Measurements from ENCODE around the gene RPS14. TPM values are rescaled to one million over a fixed set of nuclear protein-coding genes. Genes with fewer than 3 reads are reported as not detected.

RPS14 gene
- polyA plus RNA-seq, 1 donor from 2014 or later, result 3,490 TPM

GRCh38 chr5:150468206-150468605 is 18.7 kb upstream of the RPS14 start:
- Histone ChIP-seq H3K27me3 (ENCODE audit: insufficient read depth, low read depth, low read length) (no peaks in the 10 kb centered on the region), H3K4me3 (ENCODE audit: low read length) (no peak overlapping the region), H2AFZ (ENCODE audit: low read depth, low read length) (no peak overlapping the region), H3K79me2 (replicated peaks; ENCODE audit: insufficient read depth, low read length) (no peaks in the 10 kb centered on the region), H3K9ac (ENCODE audit: low read length) (no peak overlapping the region), H3K27ac (ENCODE audit: low read length) (no peak overlapping the region), H3K36me3 (ENCODE audit: insufficient read depth, low read length) (no peaks in the 10 kb centered on the region), H3K9me2 (ENCODE audit: insufficient read depth, low read length) (no peaks in the 10 kb centered on the region), H4K20me1 (ENCODE audit: insufficient read depth) (no peaks in the 10 kb centered on the region), H3K4me2 (ENCODE audit: low read length) (no peak overlapping the region), H3K9me3 (ENCODE audit: low read length) (no peaks in the 10 kb centered on the region), H3F3A (ENCODE audit: insufficient read depth, low read length, poor library complexity, severe bottlenecking) (no peaks in the 10 kb centered on the region)
- TF ChIP-seq, protein P1, sequence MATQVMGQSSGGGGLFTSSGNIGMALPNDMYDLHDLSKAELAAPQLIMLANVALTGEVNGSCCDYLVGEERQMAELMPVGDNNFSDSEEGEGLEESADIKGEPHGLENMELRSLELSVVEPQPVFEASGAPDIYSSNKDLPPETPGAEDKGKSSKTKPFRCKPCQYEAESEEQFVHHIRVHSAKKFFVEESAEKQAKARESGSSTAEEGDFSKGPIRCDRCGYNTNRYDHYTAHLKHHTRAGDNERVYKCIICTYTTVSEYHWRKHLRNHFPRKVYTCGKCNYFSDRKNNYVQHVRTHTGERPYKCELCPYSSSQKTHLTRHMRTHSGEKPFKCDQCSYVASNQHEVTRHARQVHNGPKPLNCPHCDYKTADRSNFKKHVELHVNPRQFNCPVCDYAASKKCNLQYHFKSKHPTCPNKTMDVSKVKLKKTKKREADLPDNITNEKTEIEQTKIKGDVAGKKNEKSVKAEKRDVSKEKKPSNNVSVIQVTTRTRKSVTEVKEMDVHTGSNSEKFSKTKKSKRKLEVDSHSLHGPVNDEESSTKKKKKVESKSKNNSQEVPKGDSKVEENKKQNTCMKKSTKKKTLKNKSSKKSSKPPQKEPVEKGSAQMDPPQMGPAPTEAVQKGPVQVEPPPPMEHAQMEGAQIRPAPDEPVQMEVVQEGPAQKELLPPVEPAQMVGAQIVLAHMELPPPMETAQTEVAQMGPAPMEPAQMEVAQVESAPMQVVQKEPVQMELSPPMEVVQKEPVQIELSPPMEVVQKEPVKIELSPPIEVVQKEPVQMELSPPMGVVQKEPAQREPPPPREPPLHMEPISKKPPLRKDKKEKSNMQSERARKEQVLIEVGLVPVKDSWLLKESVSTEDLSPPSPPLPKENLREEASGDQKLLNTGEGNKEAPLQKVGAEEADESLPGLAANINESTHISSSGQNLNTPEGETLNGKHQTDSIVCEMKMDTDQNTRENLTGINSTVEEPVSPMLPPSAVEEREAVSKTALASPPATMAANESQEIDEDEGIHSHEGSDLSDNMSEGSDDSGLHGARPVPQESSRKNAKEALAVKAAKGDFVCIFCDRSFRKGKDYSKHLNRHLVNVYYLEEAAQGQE (IDR thresholded peaks at IDR 0.05; ENCODE audit: borderline replicate concordance), result no peak
- TF ChIP-seq EZH2 (IDR thresholded peaks at IDR 0.05; ENCODE audit: borderline replicate concordance, insufficient read depth, low read length, poor library complexity, severe bottlenecking) (no peak), RAD21 (conservative IDR thresholded peaks at IDR 0.05) (no peak), SMC3 (conservative IDR thresholded peaks at IDR 0.05; ENCODE audit: poor library complexity) (no peak), CTCF (IDR thresholded peaks at IDR 0.05; ENCODE audit: poor library complexity, severe bottlenecking) (no peak), POLR2AphosphoS5 (IDR thresholded peaks at IDR 0.05) (no peak), EP300 (conservative IDR thresholded peaks at IDR 0.05; ENCODE audit: poor library complexity, severe bottlenecking) (no peak), MXI1 (conservative IDR thresholded peaks at IDR 0.05; ENCODE audit: poor library complexity, severe bottlenecking) (no peak), TAF1 (IDR thresholded peaks at IDR 0.05; ENCODE audit: low read depth) (no peak)

DNA sequence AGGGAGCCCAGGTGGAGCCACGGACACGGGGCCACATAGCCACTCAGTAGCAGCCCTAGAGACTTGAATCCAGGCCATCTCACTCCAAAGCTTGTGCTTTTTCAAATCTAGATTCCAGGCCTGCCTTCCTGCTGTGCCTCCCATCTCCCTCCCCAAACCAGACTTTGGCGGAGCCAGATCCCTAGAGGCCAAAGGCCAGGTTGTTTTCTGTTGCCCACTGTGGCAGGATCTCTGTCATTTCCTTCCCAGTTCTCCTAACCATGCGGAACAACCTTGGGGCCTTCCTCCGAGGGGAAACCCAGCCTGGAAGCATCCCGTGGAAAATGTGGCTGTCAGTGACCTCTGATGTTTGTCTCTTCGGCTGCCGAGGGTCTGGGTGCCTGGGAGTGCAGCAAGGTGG is 16.4 kb upstream of the RPS14 start:
- no peaks in the 10 kb centered on the region for H3K27me3 ChIP-seq (ENCODE audit: insufficient read depth, low read depth, low read length)
- no peak for TF ChIP-seq SMC3 (conservative IDR thresholded peaks at IDR 0.05; ENCODE audit: poor library complexity)
- H3K4me2 ChIP-seq (ENCODE audit: low read length), result no peak overlapping the region
- no peak overlapping the region for H3K9ac ChIP-seq (ENCODE audit: low read length)
- H3K9me3 ChIP-seq (ENCODE audit: low read length), result no peaks in the 10 kb centered on the region
- no peak overlapping the region for H3K27ac ChIP-seq (ENCODE audit: low read length)
- H4K20me1 ChIP-seq (ENCODE audit: insufficient read depth), result no peaks in the 10 kb centered on the region
- no peaks in the 10 kb centered on the region for H3K79me2 ChIP-seq (replicated peaks; ENCODE audit: insufficient read depth, low read length)
- H2AFZ ChIP-seq (ENCODE audit: low read depth, low read length), result no peak overlapping the region
- H3F3A ChIP-seq (ENCODE audit: insufficient read depth, low read length, poor library complexity, severe bottlenecking), result no peaks in the 10 kb centered on the region
- H3K4me3 ChIP-seq (ENCODE audit: low read length), result no peak overlapping the region
- no peaks in the 10 kb centered on the region for H3K9me2 ChIP-seq (ENCODE audit: insufficient read depth, low read length)
- H3K36me3 ChIP-seq (ENCODE audit: insufficient read depth, low read length), result no peaks in the 10 kb centered on the region

- Histone ChIP-seq H2AFZ (ENCODE audit: low read depth, low read length) (no peak overlapping the region), H3K9ac (ENCODE audit: low read length) (no peak overlapping the region), H3K9me3 (ENCODE audit: low read length) (no peaks in the 10 kb centered on the region), H3K4me2 (ENCODE audit: low read length) (no peak overlapping the region), H3K79me2 (replicated peaks; ENCODE audit: insufficient read depth, low read length) (no peaks in the 10 kb centered on the region), H3F3A (ENCODE audit: insufficient read depth, low read length, poor library complexity, severe bottlenecking) (no peaks in the 10 kb centered on the region), H3K27ac (ENCODE audit: low read length) (no peak overlapping the region), H4K20me1 (ENCODE audit: insufficient read depth) (no peaks in the 10 kb centered on the region), H3K9me2 (ENCODE audit: insufficient read depth, low read length) (no peaks in the 10 kb centered on the region), H3K4me3 (ENCODE audit: low read length) (no peak overlapping the region), H3K27me3 (ENCODE audit: insufficient read depth, low read depth, low read length) (no peaks in the 10 kb centered on the region), H3K36me3 (ENCODE audit: insufficient read depth, low read length) (no peaks in the 10 kb centered on the region)
- no peak for TF ChIP-seq RAD21 (conservative IDR thresholded peaks at IDR 0.05)
- TF ChIP-seq CTCF (IDR thresholded peaks at IDR 0.05; ENCODE audit: poor library complexity, severe bottlenecking), result no peak
- TF ChIP-seq, protein P1 (IDR thresholded peaks at IDR 0.05; ENCODE audit: borderline replicate concordance), result no peak
- no peak for TF ChIP-seq SMC3 (conservative IDR thresholded peaks at IDR 0.05; ENCODE audit: poor library complexity)
- TF ChIP-seq EP300 (conservative IDR thresholded peaks at IDR 0.05; ENCODE audit: poor library complexity, severe bottlenecking), result no peak
- TF ChIP-seq EZH2 (IDR thresholded peaks at IDR 0.05; ENCODE audit: borderline replicate concordance, insufficient read depth, low read length, poor library complexity, severe bottlenecking), result no peak
- TF ChIP-seq POLR2AphosphoS5 (IDR thresholded peaks at IDR 0.05), result no peak
- no peak for TF ChIP-seq TAF1 (IDR thresholded peaks at IDR 0.05; ENCODE audit: low read depth)
- no peak for TF ChIP-seq MXI1 (conservative IDR thresholded peaks at IDR 0.05; ENCODE audit: poor library complexity, severe bottlenecking)
These were observed 15.0 kb upstream of the RPS14 start for GRCh38 chr5:150464554-150465012.

Measured in neural cell (in vitro differentiated cells).